ENCODE data around the gene TSSC4.

The TSSC4 gene

DNA sequence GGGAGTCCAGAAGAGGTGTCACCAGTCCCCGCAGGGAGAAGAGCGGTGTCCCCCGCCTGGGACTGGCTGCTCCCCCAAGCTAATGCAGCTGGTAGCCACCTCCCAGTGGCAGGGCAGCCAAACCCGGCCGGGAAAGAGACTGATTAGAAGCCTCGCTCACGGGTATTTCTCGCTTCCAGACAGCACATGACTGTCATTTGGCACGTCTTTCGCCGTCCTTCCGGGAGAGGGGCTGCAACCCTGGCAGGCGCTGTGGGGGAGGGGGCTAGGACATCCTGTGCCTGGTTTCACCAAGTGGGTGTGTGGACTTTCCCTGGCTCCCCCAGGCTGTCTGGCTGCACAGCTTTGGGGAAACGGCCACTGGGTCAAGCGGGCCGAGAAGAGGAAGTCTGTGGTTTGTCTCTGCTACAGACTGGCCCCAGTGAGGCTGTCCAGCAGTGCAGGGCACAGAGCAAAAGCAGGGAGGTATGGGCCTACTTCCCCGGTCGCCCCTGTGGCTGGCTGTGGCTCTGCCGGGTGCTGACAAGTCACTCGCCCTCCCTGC is 19.7 kb upstream of the TSSC4 start:
- TF ChIP-seq, protein P1, sequence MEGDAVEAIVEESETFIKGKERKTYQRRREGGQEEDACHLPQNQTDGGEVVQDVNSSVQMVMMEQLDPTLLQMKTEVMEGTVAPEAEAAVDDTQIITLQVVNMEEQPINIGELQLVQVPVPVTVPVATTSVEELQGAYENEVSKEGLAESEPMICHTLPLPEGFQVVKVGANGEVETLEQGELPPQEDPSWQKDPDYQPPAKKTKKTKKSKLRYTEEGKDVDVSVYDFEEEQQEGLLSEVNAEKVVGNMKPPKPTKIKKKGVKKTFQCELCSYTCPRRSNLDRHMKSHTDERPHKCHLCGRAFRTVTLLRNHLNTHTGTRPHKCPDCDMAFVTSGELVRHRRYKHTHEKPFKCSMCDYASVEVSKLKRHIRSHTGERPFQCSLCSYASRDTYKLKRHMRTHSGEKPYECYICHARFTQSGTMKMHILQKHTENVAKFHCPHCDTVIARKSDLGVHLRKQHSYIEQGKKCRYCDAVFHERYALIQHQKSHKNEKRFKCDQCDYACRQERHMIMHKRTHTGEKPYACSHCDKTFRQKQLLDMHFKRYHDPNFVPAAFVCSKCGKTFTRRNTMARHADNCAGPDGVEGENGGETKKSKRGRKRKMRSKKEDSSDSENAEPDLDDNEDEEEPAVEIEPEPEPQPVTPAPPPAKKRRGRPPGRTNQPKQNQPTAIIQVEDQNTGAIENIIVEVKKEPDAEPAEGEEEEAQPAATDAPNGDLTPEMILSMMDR (IDR thresholded peaks at IDR 0.05) = no peak
- H3K27me3 ChIP-seq (ENCODE audit: control insufficient read depth, insufficient read depth, low read length) = no peaks in the 10 kb centered on the region
- H3K4me1 ChIP-seq = no peaks in the 10 kb centered on the region
- peaks cover 11% of the 10 kb centered on the region for H3K79me2 ChIP-seq
- no peak overlapping the region for H3K4me3 ChIP-seq (ENCODE audit: low read depth, low read length)
- no peak overlapping the region for H2AFZ ChIP-seq
- no peaks in the 10 kb centered on the region for H3K9me3 ChIP-seq (ENCODE audit: control insufficient read depth, low read length)
- H3K4me2 ChIP-seq (ENCODE audit: low read length) = no peak overlapping the region
- H3K27ac ChIP-seq = peak overlapping the region; percentile 60
- H3K36me3 ChIP-seq (ENCODE audit: control insufficient read depth, insufficient read depth, low read length) = no peaks in the 10 kb centered on the region
- H3K9ac ChIP-seq = no peak overlapping the region

DNA sequence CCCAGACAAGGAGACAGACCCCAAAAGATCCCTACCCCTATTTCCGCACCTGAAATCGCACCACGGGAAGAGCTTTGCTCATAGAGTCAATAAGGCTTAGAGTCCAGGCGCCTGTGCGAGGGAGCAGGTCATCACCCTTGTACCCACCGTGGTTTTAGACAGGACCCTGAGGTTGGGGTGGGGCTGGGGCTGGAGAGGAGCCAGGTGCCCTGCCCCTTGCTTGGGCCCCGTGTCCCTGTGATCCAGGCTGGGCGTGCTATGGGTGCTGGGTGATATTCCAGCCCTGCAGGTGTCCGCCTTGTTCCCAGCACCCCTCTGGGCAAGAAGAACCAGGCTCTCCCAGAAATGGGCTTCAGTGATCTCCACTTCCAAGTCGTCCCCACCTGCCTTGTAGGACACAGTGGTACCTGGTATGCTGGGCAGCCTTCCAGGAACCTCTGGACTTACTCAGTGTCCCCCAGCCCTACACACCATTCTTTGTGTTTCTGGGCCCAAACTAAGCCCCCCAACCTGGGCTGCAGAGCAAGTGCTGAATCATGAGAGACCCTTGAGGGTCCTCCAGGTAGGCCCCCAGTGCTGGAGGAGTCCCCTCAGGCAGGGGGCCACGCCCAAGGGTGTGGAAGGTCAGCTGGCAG is 18.9 kb upstream of the TSSC4 start:
- Histone ChIP-seq H3K9me3 (ENCODE audit: control insufficient read depth, low read length) (no peaks in the 10 kb centered on the region), H3K36me3 (ENCODE audit: control insufficient read depth, insufficient read depth, low read length) (no peaks in the 10 kb centered on the region), H3K9ac (no peak overlapping the region), H3K4me3 (ENCODE audit: low read depth, low read length) (no peak overlapping the region), H3K27me3 (ENCODE audit: control insufficient read depth, insufficient read depth, low read length) (no peaks in the 10 kb centered on the region), H3K27ac (peak overlapping the region; percentile 9), H3K4me1 (no peaks in the 10 kb centered on the region), H3K4me2 (ENCODE audit: low read length) (no peak overlapping the region), H2AFZ (no peak overlapping the region), H3K79me2 (peaks cover 11% of the 10 kb centered on the region)
- TF ChIP-seq, protein P1 (IDR thresholded peaks at IDR 0.05) = no peak

DNA sequence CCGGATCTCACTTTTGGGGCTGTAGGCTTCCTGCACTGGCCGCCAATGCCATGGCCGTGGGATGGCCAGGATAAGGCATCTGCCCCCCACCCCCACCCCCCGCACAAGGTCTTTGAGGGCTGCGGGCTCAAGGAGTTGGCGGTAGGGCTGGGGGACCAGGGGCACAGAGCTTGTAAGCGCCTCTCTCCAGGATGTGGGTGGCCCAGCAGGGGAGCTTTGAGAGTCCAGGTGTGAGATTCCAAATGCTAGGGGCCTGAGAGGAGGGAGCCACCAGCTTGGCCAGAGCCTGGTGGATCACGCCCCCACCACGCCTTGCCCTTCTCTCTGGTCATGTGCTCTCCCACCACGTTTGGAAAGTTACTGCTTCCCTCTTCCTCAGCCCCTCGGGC is 18.4 kb upstream of the TSSC4 start:
- no peaks in the 10 kb centered on the region for H3K9me3 ChIP-seq (ENCODE audit: control insufficient read depth, low read length)
- H3K9ac ChIP-seq = no peak overlapping the region
- TF ChIP-seq, protein P1 (IDR thresholded peaks at IDR 0.05) = no peak
- H3K4me3 ChIP-seq (ENCODE audit: low read depth, low read length) = no peak overlapping the region
- peaks cover 15% of the 10 kb centered on the region for H3K79me2 ChIP-seq
- H2AFZ ChIP-seq = no peak overlapping the region
- peak overlapping the region; percentile 61 for H3K27ac ChIP-seq
- H3K4me2 ChIP-seq (ENCODE audit: low read length) = no peak overlapping the region
- no peaks in the 10 kb centered on the region for H3K36me3 ChIP-seq (ENCODE audit: control insufficient read depth, insufficient read depth, low read length)
- H3K27me3 ChIP-seq (ENCODE audit: control insufficient read depth, insufficient read depth, low read length) = no peaks in the 10 kb centered on the region
- peaks cover 3% of the 10 kb centered on the region for H3K4me1 ChIP-seq

DNA sequence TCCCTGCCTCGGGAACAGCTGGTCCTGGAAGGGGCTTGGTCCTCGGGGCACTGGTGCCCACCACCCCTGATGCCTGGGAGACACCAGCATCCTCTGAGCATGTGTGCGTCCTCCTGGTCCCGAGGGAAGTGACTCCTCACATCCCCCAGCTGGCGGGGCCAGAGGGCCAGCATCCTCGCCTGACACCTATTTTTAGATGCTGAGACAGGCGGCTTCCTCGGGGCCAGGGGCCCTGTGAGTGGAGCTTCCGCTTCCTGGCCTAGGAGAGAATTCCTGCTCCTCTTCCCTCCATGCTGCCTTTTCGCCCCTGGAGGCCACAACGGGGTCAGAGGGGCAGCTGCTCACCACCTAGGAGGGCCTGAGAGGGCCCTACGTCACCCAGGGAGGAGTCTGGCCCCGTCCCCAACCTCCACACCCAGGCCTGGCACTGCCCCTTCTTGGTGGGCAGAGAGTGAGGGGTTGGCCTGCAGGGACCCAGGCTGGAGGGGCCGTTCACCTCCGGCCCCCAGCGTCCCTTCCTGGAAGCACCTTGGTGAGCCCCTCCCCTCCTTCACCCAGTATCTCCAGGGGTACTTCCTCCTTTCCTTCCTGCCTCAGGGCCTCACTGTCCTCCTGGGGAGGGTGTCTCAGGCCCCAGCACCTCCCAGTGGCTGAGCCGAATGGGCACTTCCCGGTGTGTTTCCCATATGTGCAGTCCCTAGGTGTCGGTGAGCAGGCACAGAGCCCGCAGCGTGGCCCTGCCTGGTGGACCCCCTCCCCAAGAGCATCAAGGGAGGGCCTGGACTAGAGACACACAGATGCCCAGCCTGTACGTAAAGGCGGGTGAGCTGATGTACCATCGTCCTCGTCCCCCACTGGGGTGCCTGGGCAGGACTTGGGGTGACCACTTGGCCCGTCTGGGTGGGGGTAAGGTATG is 17.4 kb upstream of the TSSC4 start:
- H3K9ac ChIP-seq = no peak overlapping the region

More for the DNA sequence above, 17.4 kb upstream of the TSSC4 start:
- Histone ChIP-seq H3K27ac (peak overlapping the region; percentile 61), H3K4me1 (peaks cover 3% of the 10 kb centered on the region), H2AFZ (no peak overlapping the region), H3K27me3 (ENCODE audit: control insufficient read depth, insufficient read depth, low read length) (no peaks in the 10 kb centered on the region), H3K9me3 (ENCODE audit: control insufficient read depth, low read length) (no peaks in the 10 kb centered on the region), H3K4me2 (ENCODE audit: low read length) (no peak overlapping the region), H3K4me3 (ENCODE audit: low read depth, low read length) (no peak overlapping the region), H3K79me2 (peaks cover 12% of the 10 kb centered on the region), H3K36me3 (ENCODE audit: control insufficient read depth, insufficient read depth, low read length) (no peaks in the 10 kb centered on the region)
- TF ChIP-seq, protein P1 (IDR thresholded peaks at IDR 0.05) = no peak

Data from parathyroid adenoma (tissue), 2 donors.